Activated T-cell treated with anti-CD3 and anti-CD28 coated beads for 48 hours (primary cell): ENCODE data around the gene HBD.
"Not testable (repeated sequence)": the region's sequence is repeated elsewhere in the genome, so short reads cannot be mapped to it uniquely, and the experiment has no call there.

Source experiments
- DNase-seq: peaks from one replicate; pipeline ENCODE4 v3.0.0-alpha.2; 2020; ENCODE audit warnings: low read depth

HBD gene

DNA sequence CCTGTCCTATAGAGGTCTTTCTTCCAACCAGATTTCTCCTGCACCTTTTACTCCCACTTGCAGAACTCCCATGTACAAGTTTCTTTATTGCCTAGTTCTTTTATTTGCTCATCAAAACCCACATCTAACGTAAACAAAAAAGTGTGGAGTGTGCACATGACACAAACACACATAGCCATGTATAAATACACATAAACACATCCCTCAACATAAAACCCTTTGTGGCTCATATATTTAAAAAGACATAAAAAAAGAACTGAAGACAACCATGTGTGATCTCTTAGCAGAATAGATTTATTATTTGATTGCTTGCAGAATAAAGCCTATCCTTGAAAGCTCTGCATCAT is 18.6 kb upstream of the HBD start:
- DNase-seq: no peak

DNA sequence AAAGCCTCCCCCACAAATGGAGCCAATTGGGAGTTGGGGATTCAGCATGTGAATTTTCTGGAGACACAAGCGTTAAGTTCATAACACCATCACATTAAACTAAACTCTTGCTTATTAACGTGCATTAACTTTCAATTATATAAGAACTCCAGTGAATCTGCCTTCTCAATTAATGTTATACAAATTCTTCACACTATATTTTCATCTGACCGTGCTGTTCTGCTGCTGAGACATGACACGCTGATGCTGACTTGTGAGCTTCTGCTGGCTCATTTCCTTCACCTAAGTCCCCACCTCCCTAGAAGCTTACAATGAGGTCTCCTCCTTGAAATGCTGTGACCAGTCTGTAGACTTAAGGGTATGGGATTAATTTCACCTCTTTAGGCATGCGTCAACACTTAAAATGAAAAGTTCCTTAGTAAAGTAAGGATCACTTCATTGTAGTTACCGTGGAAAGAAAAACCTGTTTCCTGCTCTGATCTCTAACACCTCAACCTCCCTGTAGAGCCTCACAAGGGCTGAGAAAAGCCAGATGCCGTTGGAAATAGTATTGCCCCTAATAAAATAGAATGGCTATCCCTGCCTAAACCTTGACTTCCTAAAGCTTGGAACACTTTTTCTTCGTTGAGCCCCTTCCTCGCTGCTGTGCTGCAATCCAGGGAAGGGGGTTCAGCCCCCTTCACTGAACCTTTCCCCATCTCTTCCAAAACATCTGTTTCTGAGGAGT is 18.1 kb upstream of the HBD start:
- no peak for DNase-seq

DNA sequence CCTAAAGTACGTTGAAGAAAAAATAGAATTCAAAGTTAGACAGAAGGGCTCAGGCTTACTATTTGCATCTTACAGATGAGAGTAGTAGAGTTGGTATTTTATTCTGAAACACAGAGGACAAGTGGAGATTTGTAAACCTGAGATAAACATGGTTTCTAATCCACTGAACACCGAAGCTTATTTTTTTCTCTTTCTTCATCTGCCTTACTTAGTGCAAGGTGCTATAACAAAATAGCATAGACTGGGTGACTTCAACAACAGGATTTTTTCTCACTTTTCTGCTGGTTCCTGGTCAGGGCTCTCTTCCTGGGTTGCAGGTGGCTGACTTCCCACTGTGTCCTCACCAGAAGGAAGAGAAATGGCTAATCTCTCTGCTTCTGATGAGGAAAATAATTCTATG is 17.5 kb upstream of the HBD start:
- no peak for DNase-seq

DNA sequence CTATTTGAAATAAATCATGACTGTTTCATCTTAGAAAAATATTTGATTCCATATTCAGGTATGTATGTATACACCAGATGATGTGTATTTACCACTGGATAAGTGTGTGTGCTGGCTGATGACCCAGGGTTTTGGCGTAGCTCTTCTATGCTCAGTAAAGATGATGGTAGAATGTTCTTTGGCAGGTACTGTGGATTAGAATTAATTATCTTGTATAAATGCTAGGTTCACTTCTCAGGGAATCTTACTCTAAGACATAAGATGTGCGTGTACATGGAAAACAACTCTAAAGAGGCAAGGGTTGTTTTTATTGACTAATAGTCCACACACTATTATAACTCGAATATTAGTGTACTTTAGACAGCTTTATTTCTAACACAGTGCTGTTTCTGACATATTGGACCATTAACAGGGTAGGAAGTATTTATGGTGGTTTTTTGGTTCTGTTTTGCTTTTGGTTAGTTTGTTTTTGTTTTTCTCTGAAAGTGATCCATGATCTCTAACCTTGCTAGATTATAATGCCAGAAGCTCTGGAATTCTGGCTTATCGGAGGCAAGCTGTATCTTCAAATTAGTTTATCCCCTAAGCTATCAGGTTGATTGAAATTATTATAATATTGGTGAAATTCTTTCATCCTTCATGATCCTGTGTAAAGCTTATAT is 16.4 kb upstream of the HBD start:
- no peak for DNase-seq

DNA sequence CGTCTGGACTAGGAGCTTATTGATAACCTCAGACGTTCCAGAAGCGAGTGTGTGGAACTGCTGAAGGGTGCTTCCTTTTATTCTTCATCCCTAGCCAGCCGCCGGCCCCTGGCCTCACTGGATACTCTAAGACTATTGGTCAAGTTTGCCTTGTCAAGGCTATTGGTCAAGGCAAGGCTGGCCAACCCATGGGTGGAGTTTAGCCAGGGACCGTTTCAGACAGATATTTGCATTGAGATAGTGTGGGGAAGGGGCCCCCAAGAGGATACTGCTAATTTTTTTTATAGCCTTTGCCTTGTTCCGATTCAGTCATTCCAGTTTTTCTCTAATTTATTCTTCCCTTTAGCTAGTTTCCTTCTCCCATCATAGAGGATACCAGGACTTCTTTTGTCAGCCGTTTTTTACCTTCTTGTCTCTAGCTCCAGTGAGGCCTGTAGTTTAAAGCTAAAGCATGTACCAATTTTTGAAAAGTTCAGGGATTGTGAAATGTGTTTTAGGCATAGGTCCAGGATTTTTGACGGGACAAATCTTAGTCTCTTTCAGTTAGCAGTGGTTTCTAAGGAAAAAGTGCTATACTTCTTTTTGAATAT is 15.6 kb upstream of the HBD start, which contains the start of gene HBG1:
TSS of gene HBG1 (minus strand) at position 51 of the 590 bp plus-strand sequence. CDS start 53 bp downstream, outside the sequence.
- DNase-seq: not testable (repeated sequence)

GRCh38 chr11:5248498-5248897 is 14.2 kb upstream of the HBD start:
- not testable (repeated sequence) for DNase-seq

- DNase-seq: no peak
Measured at GRCh38 chr11:5247472-5248192, 13.3 kb upstream of the HBD start.

DNA sequence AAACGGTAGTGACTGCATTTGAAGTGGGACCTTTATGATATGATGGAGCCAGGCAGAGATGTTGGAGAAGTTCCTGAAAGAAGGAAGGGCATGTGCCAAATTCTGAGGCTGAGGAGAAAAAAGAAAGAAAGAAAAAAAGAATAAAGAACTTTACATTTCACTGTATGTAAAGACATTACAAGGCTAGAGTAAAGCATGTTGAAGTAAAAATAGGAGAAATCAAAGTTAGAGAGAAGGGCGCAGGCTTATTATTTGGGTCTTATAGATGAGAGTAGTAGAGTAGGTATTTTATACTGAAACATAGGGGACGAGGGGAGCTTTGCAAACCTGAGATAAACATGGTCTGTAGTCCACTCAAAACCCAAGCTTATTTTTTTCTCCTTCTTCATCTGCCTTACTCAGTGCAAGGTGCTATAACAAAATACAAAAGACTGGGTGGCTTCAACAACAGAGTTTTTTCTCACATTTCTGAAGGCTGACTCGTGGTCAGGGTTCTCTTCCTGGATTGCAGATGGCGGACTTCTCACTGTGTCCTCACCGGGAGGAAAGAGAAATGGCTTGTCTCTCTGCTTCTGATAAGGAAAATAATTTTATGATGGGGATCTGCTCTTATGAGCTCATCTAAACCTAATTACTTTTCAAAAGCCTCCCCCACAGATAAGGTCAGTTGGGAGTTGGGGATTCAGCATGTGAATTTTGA is 12.6 kb upstream of the HBD start:
- no peak for DNase-seq

- no peak for DNase-seq
Measured at GRCh38 chr11:5245155-5245554, 10.9 kb upstream of the HBD start.

- DNase-seq: no peak
Measured at GRCh38 chr11:5243816-5244180, 9.5 kb upstream of the HBD start.

- DNase-seq: no peak
Measured at GRCh38 chr11:5242933-5243815, 8.9 kb upstream of the HBD start.

- DNase-seq: no peak
Measured at GRCh38 chr11:5242208-5242607, 7.9 kb upstream of the HBD start.

DNA sequence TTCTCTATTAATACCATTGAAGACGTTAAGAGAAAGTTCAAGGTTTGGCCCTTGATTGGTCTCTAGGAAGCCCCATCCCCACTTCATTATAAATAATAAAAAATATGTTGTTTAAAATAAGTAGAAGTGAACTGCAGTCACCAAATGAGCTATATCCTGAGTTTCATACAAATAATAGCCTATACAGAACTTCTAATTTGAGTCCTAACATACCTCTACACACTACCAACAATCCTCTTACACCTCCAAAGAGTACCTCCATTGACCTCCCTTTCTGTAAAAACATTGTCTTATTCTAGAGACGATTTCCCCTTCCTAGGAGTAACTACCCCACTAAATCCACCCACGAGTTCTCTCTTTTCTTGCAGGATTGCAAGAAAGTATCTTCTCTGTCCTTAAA is 7.2 kb upstream of the HBD start:
- no peak for DNase-seq

DNA sequence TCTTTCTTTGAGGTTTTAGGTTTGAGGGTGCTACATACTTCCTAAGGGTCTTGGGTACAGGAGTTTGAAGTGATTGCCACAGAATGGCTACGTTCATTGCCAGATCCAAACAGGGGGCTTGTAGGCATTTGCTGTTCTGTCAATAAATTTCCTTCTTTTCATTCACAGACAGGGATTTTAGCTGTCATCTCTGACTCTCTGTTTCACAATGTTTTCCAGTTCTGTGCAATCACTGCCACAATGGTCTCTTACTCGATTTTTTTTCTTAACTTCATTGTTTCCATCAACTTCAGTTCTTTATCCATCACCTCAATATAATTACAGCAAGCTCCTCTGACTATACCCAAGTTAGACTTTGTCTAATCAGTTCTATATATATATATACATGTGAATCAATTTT is 6.2 kb upstream of the HBD start:
- no peak for DNase-seq

GRCh38 chr11:5240056-5240455 is 5.8 kb upstream of the HBD start:
- no peak for DNase-seq

- no peak for DNase-seq
Measured at GRCh38 chr11:5239046-5239445, 4.8 kb upstream of the HBD start.

DNA sequence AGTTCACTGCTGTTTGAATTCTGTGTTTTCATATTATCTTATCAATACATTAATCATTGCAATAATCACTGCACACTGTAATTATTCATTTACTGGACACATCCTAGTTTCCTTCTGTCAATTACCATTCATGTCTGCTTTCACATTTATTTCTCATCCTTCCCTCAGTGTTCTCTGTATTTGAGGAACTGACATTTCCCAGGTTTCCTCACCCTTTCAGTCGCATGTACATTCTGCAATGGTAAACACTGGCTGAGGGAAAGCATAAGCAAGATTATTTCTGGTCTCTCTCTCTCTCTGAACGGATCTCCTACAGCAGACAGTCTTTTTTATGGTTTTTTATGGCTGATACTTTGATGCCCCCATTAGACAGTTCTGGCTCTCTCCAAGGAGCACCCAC is 4.2 kb upstream of the HBD start:
- no peak for DNase-seq

GRCh38 chr11:5237420-5237819 is 3.1 kb upstream of the HBD start:
- DNase-seq: no peak

DNA sequence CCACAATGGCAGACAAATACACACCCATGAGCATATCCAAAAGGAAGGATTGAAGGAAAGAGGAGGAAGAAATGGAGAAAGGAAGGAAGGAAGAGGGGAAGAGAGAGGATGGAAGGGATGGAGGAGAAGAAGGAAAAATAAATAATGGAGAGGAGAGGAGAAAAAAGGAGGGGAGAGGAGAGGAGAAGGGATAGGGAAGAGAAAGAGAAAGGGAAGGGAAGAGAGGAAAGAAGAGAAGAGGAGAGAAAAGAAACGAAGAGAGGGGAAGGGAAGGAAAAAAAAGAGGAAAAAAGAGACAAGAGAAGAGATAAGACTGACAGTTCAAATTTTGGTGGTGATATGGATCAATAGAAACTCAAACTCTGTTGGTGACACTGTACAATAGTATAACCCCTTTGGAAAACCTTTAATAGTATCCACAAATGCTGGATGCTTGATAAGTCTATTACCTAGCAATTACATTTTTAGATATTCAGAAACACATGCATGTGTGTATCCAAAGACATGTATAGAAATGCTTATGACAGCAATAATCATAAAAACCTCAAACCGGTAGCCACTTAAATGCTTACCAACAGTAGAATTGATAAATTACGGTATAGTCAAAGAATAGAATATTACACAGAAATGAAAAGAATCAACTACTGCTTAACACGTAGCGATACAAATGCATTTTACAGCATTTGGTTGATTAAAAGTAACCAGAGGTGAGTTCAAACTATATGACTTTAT is 1.2 kb upstream of the HBD start:
- DNase-seq: no peak

GRCh38 chr11:5233307-5233706 is 976 bp downstream of the HBD start:
- DNase-seq: no peak

GRCh38 chr11:5232821-5233220 is 1.5 kb downstream of the HBD start:
- no peak for DNase-seq
